ENCODE measurements around the gene HAUS7.
A peak's percentile ranks its signal among the peaks of the same experiment; 100 is the strongest.

Gene HAUS7

GRCh38 chrX:153477901-153478300, 7.5 kb upstream of the HAUS7 start:
- no peak for DNase-seq

GRCh38 chrX:153477364-153477857, 7.0 kb upstream of the HAUS7 start:
- DNase-seq, result no peak

GRCh38 chrX:153476666-153477363, 6.4 kb upstream of the HAUS7 start:
- no peak for DNase-seq

GRCh38 chrX:153475751-153476281, 5.4 kb upstream of the HAUS7 start:
- no peak for DNase-seq

- DNase-seq, result no peak
Measured at GRCh38 chrX:153475271-153475670, 4.9 kb upstream of the HAUS7 start.

- DNase-seq, result peak in 28 of 51 donors; percentile 3 to 68 (median 16)
Measured at GRCh38 chrX:153474718-153475117, 4.3 kb upstream of the HAUS7 start.

- DNase-seq, result no peak
Measured at GRCh38 chrX:153474266-153474665, 3.9 kb upstream of the HAUS7 start.

- DNase-seq, result no peak
Measured at GRCh38 chrX:153473126-153473525, 2.8 kb upstream of the HAUS7 start.

- no peak for DNase-seq
Measured at GRCh38 chrX:153471663-153472280, 1.4 kb upstream of the HAUS7 start.

- peak in 5 of 51 donors; percentile 18 to 52 (median 43) for DNase-seq
Measured at GRCh38 chrX:153469811-153470410, 465 bp downstream of the HAUS7 start.

GRCh38 chrX:153468008-153468580, 2.3 kb downstream of the HAUS7 start:
- DNase-seq, result no peak

GRCh38 chrX:153465691-153466380, 4.5 kb downstream of the HAUS7 start:
- no peak for DNase-seq

GRCh38 chrX:153464116-153464515, 6.3 kb downstream of the HAUS7 start:
- DNase-seq, result no peak

GRCh38 chrX:153463556-153463955, 6.8 kb downstream of the HAUS7 start:
- no peak for DNase-seq

GRCh38 chrX:153463031-153463430, 7.3 kb downstream of the HAUS7 start:
- DNase-seq, result no peak

GRCh38 chrX:153462291-153462690, 8.1 kb downstream of the HAUS7 start:
- DNase-seq, result no peak

GRCh38 chrX:153460826-153461225, 9.6 kb downstream of the HAUS7 start:
- peak in 20 of 51 donors; percentile 2 to 46 (median 12) for DNase-seq

- DNase-seq, result no peak
Measured at GRCh38 chrX:153459986-153460385, 10.4 kb downstream of the HAUS7 start.

- no peak for DNase-seq
Measured at GRCh38 chrX:153458476-153458875, 11.9 kb downstream of the HAUS7 start.

GRCh38 chrX:153457827-153458466, 12.4 kb downstream of the HAUS7 start:
- no peak for DNase-seq
